ENCODE results near the gene BCKDHA. TPM values are rescaled to one million over a fixed set of nuclear protein-coding genes. Genes with fewer than 3 reads are reported as not detected.
"Not testable (repeated sequence)": the region's sequence is repeated elsewhere in the genome, so short reads cannot be mapped to it uniquely, and the experiment has no call there.

The BCKDHA gene
- total RNA-seq, 8 experiments from 2014 or later = 17.8 to 46.4 (median 35.4) TPM

GRCh38 chr19:41455936-41456335 is 58.3 kb downstream of the BCKDHA start:
- no peaks in the 10 kb centered on the region for H3K4me1 ChIP-seq (replicated peaks in 1 of 2)
- H3K4me3 ChIP-seq = no peak overlapping the region
- in situ Hi-C loops (cut with MboI; ENCODE audit: low pct_unique_long_range_greater_than_20kb in 2 of 9, low sequenced_read_pairs in 9 of 9, unreplicated experiment in 9 of 9) = loop anchor here in 1 of 9 experiments (25.0 kb wide), 1 partner anchor 106 kb away; no protein-coding TSS in a partner anchor
- H3K27ac ChIP-seq = no peak overlapping the region
- WGBS, 10 experiments = 0 to 80% (median 27%) methylated on average over 1 to 2 of the region's 2 CpGs; no CpG with 5 or more reads in 3 of the 10 experiments
- no peak for ATAC-seq (replicated peaks in 6 of 8)

- no peak for ATAC-seq (replicated peaks in 6 of 8)
- in situ Hi-C loops (cut with MboI; ENCODE audit: low pct_unique_long_range_greater_than_20kb in 2 of 9, low sequenced_read_pairs in 9 of 9, unreplicated experiment in 9 of 9) = loop anchor here in 1 of 9 experiments (25.0 kb wide), 1 partner anchor 106 kb away; no protein-coding TSS in a partner anchor
Observed at GRCh38 chr19:41456342-41456918, 58.8 kb downstream of the BCKDHA start.

GRCh38 chr19:41457241-41457640 is 59.6 kb downstream of the BCKDHA start:
- WGBS, 10 experiments = 33 to 100% (median 41%) methylated on average over 1 of the region's 1 CpG; no CpG with 5 or more reads in 4 of the 10 experiments
- in situ Hi-C loops (cut with MboI; ENCODE audit: low pct_unique_long_range_greater_than_20kb in 2 of 9, low sequenced_read_pairs in 9 of 9, unreplicated experiment in 9 of 9) = loop anchor here in 1 of 9 experiments (25.0 kb wide), 1 partner anchor 105 kb away; no protein-coding TSS in a partner anchor
- no peak overlapping the region for H3K4me3 ChIP-seq
- H3K4me1 ChIP-seq (replicated peaks in 1 of 2) = no peaks in the 10 kb centered on the region
- no peak for ATAC-seq (replicated peaks in 6 of 8)
- no peak overlapping the region for H3K27ac ChIP-seq

More at GRCh38 chr19:41456342-41456918, 58.8 kb downstream of the BCKDHA start:
- Histone ChIP-seq H3K27ac (no peak overlapping the region), H3K4me3 (no peak overlapping the region), H3K4me1 (replicated peaks in 1 of 2) (no peaks in the 10 kb centered on the region)
- 0 to 56% (median 27%) methylated on average over 1 to 7 of the region's 7 CpGs for WGBS, 10 experiments

GRCh38 chr19:41462497-41462896 is 64.9 kb downstream of the BCKDHA start:
- 0 to 80% (median 48%) methylated on average over 1 to 6 of the region's 6 CpGs; no CpG with 5 or more reads in 2 of the 10 experiments for WGBS, 10 experiments
- in situ Hi-C loops (cut with MboI; ENCODE audit: low pct_unique_long_range_greater_than_20kb in 2 of 9, low sequenced_read_pairs in 9 of 9, unreplicated experiment in 9 of 9) = loop anchor here in 1 of 9 experiments (25.0 kb wide), 1 partner anchor 100 kb away; no protein-coding TSS in a partner anchor
- Histone ChIP-seq H3K27ac (no peak overlapping the region), H3K4me1 (replicated peaks in 1 of 2) (no peaks in the 10 kb centered on the region), H3K4me3 (no peak overlapping the region)
- no peak for ATAC-seq (replicated peaks in 6 of 8)

- H3K27ac ChIP-seq; H3K4me3 ChIP-seq; ATAC-seq (replicated peaks in 6 of 8); H3K4me1 ChIP-seq (replicated peaks in 1 of 2): not testable (repeated sequence)
- WGBS, 10 experiments = 21 to 100% (median 50%) methylated on average over 1 to 8 of the region's 22 CpGs; no CpG with 5 or more reads in 2 of the 10 experiments
- in situ Hi-C loops (cut with MboI; ENCODE audit: low pct_unique_long_range_greater_than_20kb in 2 of 9, low sequenced_read_pairs in 9 of 9, unreplicated experiment in 9 of 9) = loop anchor here in 1 of 9 experiments (25.0 kb wide), 1 partner anchor 99 kb away; no protein-coding TSS in a partner anchor
Observed at GRCh38 chr19:41463257-41464256, 65.9 kb downstream of the BCKDHA start.

Other genes starting within 250 kb of the BCKDHA start
- 1 to 10 TPM in 2 of 8 experiments, under 1 TPM in 5, not detected in 1; 0.13 to 2.2 (median 1.00) TPM for gene CYP2S1, start 204.6 kb upstream of the BCKDHA start, total RNA-seq
- 10 to 100 TPM in 2 of 8 experiments, 1 to 10 TPM in 4, under 1 TPM in 2; 0.55 to 20.8 (median 4.9) TPM for gene AXL, start 178.6 kb upstream of the BCKDHA start, total RNA-seq
- 100 to 1,000 TPM in 6 of 8 experiments, 10 to 100 TPM in 2; 79.3 to 196 (median 113) TPM for gene HNRNPUL1, start 133.4 kb upstream of the BCKDHA start, total RNA-seq
- gene CCDC97, start 87.6 kb upstream of the BCKDHA start, total RNA-seq = 10 to 100 TPM in 3 of 8 experiments, 1 to 10 TPM in 5; 6.6 to 25.0 (median 9.7) TPM
- 10 to 100 TPM in 3 of 8 experiments, 1 to 10 TPM in 4, under 1 TPM in 1; 0.71 to 42.7 (median 4.8) TPM for gene TGFB1, start 43.9 kb upstream of the BCKDHA start, total RNA-seq
- 10 to 100 TPM in 2 of 8 experiments, 1 to 10 TPM in 6; 4.6 to 15.3 (median 6.3) TPM for gene B9D2, start 33.7 kb upstream of the BCKDHA start, total RNA-seq
- 10 to 100 TPM in 2 of 8 experiments, 1 to 10 TPM in 6; 4.8 to 17.6 (median 6.4) TPM for gene TMEM91, start 21.3 kb upstream of the BCKDHA start, total RNA-seq
- gene EXOSC5, start 459 bp upstream of the BCKDHA start, total RNA-seq = 10 to 100 TPM; 14.9 to 61.8 (median 35.6) TPM
- gene B3GNT8, start 29.6 kb downstream of the BCKDHA start, total RNA-seq = 1 to 10 TPM in 4 of 8 experiments, under 1 TPM in 4; 0.50 to 3.1 (median 1.4) TPM
- gene DMAC2, start 42.1 kb downstream of the BCKDHA start, total RNA-seq = 10 to 100 TPM; 26.5 to 47.4 (median 33.7) TPM
- gene ERICH4, start 45.3 kb downstream of the BCKDHA start, total RNA-seq = under 1 TPM in 3 of 8 experiments, not detected in 5; 0.21 to 0.62 (median 0.37) TPM
- gene CEACAM21, start 178.3 kb downstream of the BCKDHA start, total RNA-seq = 1 to 10 TPM in 1 of 8 experiments, under 1 TPM in 1, not detected in 6; 0.14 to 1.3 TPM
- under 1 TPM in 2 of 8 experiments, not detected in 6; 0.31 to 0.47 TPM for gene CEACAM4, start 229.3 kb downstream of the BCKDHA start, total RNA-seq